HG02938 (cell line): ENCODE results near the gene FRMD3.
A peak's percentile ranks its signal among the peaks of the same experiment; 100 is the strongest.

Experiments used
- ATAC-seq: cut with Tn5 transposase; IDR thresholded peaks from one replicate; pipeline ENCODE4 v1.9.1; 2021; ENCODE audit warnings: mild to moderate bottlenecking, moderate library complexity; ENCODE audit not compliant: unreplicated experiment

FRMD3 gene

DNA sequence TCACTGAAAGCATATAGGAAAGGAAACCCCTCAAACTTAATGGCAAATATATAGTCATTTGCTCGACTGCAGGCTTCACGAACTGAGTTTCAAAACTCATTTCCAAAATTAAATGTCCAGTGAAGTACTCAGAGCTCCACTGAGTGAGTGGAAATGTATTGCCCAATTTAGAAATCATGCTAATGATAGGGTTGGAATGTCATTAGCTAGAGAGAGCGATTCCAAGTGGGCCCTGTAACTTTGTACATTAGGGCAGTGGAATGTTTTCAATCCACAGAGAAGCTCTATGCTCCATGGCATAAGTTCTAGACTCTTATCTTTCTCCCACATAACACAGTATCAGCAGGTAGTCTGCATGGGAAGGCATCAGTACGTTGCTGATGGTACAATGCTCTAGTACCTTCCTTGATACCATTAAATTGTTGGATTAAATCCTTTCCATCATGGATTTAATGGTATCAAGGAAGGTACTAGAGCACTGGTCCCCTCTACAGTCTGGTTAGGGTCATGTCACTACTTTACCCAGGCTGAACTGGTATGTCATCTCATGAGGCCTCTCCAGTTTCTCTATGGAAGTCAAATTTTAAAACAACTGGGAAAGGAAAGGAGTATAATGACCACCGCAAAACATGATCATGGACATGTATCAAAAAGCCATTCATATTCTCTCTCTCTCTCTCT, 292.1 kb downstream of the FRMD3 start:
- no peak for ATAC-seq

DNA sequence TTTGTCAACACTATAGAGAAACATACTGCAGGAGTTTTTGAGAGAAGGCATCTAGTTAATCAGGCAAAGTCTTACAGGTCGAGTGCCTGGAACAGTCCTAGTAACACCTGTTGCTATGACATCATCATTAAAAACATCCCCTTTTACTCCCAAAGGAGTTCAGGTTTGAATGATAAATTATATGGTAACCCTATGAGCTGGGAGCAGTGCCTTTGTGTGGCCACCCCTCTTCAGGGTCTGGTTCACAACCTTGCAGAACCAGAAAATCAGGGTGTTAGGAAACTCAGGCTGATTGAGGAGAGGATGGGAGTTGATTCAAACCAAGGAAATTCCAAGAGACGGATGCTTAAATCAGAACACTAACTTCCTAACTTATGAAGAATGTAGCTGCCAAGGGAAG, 296.1 kb downstream of the FRMD3 start:
- ATAC-seq, result no peak

DNA sequence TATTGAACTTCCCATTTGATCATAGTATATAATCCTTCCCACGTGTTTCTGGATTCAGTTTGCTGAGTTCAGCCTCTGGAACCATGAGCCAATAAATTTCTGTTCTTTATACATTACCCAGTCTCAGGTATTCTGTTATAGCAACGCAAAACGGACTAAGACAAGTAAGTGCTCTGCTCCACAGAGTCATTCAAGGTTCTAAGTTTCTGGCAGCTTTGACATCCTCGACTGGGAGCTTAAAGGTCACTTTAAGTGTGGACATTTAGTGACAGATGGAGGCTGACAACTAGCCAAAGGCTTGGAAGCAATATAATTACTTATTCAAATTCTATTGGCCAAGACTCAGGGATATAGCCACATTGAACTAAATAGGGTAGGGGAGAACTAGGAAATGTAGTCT, 297.5 kb downstream of the FRMD3 start:
- no peak for ATAC-seq

DNA sequence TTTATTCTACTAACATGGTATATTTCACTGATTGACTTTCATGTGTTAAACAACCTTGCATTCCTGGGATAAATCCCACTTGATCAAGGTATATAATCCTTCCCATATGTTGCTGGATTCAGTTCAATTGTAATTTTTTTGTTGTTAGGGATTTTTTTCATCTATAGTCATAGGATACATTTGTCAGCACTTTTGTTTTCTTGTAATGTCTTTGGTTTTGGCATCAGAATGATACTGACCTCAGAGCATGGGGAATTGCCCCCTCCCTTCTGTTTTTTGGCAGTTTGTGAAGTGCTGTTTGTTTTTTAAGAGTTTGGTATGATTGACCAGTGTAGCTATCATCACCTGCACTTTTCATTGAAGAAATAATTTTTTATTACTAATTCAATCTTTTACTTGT, 298.5 kb downstream of the FRMD3 start:
- ATAC-seq, result no peak

DNA sequence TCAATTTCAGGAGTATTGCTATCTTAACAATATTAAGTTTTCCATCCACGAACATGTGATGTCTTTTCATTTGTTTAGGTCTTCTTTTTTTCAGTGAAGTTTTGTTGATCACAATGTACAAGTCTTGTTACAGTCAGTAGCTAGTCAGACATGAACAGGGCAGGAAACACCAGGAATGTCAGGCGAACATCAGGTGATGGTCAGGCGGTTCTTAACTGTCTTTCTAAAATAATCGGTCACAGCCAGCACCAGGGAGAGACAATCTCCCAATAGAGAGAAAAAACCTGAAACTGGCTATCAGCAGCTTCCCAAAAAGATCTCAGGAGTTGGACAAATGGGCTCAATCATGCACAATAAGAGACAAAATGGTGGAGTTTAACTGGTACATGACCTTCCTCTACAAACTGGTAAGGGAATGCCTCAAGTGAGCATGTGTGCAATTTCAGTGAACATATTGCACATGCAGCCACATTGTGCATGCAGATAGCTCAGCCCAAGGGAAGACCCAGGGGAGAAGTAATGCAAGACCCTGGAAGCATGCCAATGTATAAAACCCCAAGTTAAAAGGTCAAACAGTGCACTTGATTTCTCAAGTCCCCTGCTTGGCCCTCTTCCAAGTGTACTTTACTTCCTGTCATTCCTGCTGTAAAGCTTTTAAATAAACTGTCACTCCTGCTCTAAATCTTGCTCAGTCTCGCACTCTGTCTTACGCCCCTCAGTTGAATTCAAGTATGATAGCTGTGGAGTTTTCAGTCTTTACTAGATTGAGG, 299.1 kb downstream of the FRMD3 start:
- ATAC-seq, result no peak

DNA sequence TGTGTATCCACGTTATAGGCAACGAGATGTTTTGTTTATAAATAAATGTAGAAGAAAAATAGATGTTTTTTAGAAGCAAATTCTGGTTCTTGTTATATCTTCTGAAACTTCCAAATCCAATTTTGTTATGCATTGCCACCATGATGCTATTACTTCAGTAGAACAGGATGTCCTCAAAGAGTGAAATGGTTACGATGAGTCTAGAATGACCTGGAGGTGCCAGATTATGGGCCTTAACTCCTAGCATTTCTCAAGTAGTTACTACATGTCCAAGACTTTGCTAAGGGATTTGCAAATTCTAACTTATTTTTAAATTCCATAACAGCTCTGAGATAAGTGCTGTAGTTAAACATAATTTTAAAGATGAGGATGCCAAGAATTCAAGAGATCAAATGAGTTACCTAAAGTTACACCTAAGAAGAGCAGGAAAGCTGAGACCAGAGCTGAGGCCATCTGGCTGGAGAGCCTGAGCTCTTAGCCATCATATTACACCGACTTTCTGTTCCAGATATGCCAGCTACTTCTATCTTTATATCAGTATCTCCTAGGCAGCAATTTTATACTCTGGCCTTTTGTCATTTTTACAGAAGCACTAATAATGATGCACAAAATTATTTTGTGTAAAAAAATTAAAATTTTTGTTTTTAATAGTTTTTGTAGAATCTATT, 302.0 kb downstream of the FRMD3 start:
- no peak for ATAC-seq

DNA sequence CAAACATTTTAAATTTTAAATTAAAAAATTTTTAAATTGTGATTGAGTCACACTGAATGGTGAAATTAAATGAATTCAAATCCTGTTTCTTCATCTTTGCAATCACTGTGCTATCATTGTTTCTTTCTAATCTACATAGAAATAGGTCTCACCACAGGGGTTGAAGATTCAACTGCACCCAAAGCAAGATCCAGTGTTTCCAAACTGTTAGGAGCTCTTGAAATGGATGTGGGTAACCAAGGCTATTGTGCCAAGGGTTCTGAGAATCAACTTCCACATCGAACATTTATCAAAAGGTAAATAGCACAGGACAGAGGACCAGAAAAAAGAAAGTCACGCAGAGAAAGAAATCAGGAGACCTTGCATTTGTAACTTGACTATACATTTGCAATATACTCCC, 302.7 kb downstream of the FRMD3 start:
- ATAC-seq, result no peak

DNA sequence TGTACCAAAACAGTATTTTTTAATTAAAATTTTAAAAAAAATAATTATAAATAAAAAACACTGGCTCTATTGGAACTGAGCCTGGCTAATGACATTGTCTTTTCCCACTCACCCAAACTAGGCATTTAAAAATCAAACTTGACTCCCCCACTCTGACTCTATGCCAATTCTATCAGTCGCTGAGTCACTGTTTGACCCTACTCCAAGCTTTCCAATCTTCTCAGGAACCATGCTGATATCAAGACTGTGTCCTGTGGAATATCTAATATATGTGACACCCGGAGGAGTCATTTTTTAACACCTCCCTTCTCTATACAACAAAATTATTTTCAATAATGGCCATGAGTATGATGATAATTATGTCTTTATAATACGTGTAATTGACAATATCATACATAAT, 303.7 kb downstream of the FRMD3 start:
- no peak for ATAC-seq

DNA sequence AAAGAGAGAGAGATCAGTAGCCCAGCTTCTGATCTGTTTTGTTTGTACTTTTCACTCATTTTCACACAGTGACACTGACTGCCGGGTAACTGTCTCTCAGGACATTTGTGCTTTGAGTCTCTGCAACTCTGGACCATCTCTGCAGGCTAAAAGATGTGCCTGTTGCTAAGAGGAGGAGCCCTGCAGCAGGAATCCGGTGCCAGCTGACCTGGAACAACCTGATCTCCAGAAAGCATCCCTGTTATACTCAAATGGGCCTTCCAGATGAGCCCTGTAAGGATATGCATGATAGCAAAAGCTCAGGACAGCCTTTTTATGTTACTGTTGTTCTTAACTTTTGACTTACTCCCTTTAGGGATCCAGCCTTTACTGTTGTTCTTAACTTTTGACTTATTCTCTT, 304.6 kb downstream of the FRMD3 start:
- no peak for ATAC-seq

DNA sequence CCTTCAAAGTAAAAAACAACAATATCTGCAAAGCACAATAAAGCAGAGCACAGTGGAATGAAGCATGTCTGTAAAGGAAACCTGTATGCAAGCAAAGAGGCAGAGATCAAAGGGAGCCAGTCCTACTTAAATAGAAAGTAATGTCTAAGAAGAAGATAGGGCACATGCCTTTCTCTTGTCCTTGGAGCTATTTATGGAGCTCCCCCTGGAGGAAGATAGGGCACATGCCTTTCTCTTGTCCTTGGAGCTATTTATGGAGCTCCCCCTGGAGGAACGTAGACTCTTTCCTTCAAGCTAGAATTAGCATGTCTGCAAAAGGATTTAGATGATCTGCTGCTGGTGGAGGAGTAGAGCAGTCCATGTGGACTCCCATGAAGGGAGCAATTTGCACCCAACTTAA, 307.2 kb downstream of the FRMD3 start:
- ATAC-seq, result no peak

DNA sequence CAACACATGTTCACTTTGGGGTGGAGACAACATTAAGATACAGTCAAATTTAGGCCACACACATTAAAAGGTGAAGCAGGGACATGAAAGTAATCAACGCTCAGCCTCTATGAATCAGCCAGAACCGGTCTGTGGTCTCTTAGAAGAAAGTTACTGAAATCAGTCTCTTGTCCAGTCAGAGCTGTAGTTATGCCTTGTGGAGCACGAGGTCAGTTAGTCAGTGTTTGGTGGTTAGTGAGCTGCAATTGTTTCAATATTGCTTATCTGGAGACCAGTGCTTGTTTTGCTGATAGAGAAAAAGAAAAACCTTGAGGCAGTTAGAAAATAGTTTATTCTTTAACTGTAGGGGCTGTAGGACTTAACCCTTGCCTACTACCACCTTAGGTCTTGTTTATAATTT, 317.5 kb downstream of the FRMD3 start:
- ATAC-seq, result peak; percentile 98

DNA sequence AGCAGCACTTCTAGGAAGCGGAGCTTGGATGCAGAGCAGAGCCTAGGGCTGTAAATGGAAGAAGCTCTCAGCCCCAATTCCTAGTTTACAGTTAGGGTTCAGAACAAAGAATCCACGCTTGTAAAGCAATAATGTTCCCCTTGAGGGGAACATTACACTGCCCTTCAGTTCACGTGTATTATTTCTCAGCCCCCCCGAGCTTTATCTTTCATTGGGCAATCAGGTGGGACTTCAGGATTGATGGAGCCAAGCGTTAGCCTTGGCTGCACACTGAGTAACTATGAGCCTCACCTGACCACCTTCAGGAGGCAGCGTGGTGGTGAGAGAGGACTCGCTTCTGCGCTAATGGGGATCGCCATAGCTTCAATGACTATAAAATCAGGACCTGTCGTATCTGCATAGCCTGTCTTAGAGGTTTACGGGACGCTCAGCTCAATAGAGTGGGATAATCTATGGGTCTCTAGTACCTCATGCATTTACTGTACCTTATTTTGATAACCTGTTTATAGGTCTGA, 318.2 kb downstream of the FRMD3 start:
- no peak for ATAC-seq

DNA sequence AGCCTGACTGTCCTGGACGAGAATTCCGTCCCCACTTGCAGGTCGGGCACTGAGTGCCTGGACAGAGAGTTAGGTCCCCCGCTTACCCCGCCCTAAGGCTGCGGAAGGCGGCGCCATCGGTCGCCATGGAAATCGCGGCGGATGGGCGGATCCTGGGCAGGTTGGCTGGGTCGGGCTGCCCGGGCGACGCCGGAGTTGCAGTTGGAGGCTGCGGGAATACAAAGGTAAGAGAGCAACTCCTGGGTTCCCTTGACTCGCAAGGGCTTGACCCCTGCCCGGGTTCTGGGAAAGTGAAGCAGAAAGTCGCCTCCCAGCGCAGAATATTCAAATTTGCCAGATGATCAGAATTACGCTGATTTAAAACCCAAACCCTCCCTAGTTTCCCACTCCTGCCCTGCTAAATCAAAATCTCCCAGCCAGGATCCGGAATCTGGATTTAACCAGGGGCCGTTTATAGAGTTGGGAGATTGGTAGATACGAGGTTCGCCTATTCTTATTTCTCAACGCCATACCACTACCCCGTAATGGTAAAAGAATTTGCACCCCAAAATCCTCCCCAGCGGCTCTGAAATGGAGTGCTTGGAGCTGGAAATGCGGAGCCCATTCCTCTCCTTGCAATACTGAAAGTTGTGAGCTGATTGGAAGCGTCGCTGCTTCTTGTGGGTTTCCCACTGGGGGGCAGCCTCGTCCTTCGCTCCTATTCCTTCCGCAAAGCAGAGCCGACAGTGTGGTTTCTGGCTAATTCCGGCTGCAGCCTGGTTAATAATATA, 318.9 kb downstream of the FRMD3 start:
- ATAC-seq, result no peak

DNA sequence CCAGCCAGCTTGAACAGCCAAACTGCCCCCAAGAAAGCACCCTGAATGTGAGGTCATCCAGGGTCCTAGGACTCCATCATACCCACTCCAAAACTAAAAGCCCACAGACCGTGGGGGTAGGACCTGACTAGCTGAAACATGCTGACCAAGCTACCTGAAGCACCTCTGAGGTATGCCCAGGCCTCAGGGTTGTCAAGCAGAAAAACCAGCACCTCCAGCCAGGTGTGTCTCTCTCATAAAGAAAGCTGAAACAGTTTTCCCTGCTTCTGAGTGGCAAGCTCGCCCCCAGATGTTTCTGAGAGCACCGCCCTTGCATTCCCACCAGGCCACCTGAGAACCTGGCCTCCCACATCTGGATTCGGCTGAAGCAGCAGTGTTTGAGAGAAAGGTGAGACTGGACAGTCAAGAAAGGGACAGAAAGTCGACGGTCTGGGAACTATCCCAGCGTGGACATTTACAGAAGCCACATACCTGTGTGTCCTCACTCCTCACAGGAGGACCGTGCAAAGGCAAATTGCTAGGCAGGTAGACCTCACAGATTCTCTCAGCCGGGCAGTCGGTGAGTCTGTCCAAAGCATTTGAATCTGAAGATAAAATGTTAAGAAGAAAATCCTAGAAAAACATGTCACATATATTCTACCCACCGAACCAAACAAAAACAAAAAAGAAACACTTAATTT, 319.6 kb downstream of the FRMD3 start:
- no peak for ATAC-seq

DNA sequence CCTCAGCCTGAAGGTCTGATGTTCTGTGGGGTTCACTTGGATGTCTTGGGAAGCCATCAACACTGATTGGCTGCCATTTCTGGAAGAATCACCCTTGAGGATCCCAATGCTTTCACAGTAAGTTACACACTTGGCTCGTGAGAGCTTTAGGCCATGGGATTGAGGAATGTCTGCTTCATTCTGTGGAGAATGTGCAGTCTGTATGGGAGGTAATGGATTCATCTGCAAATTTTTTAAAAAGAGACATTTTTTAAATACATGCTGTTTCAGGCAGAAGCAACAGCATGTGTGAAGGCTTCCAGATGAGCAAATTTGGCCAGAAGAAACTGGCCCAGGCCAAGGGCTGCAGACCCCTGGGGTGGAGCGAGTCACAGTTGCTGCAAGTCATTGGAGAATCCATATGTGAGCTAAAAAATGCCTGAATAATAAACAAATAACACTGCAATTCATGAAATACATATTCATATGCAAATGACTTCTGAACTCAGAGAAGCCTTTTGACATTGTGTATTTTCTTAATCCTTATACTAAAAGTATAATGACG, 328.9 kb downstream of the FRMD3 start:
- no peak for ATAC-seq

DNA sequence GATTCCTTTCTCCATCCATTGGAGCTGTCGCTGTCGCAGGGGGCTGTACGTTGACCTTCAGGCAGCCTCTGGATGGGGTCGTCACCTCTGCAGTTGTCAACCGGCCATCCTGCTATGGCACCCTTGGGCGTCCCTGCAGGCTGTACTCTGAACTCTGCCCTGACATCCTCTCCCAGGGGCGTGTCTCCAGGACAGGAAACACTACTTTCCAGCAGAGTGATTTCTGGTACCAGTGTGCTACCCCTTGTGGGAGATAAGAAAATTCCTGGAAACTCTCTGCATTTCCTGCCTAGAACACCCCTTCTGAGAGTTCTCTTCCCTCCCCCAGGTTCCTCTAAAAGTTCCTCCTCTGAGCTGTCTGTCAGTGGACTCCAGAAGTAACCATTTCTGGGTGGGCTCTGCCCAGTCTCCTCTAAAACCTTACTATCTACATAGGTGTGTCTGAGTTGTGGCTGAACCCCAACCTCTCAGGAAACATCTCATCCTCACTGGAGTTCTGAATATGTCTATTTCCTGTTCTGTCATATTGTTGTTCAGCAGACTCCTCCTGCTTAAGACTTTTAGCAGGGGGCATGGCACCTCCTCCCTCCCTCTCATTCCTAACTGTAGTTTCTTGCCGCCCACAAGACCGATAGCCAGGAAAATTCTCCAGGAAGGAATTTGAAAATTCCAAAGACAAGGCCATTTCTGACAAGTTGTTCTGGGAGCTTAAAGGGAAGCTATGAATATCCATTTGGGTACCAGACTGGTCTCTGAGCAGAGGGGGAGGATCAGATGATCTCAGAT, 329.9 kb downstream of the FRMD3 start:
- ATAC-seq, result no peak

DNA sequence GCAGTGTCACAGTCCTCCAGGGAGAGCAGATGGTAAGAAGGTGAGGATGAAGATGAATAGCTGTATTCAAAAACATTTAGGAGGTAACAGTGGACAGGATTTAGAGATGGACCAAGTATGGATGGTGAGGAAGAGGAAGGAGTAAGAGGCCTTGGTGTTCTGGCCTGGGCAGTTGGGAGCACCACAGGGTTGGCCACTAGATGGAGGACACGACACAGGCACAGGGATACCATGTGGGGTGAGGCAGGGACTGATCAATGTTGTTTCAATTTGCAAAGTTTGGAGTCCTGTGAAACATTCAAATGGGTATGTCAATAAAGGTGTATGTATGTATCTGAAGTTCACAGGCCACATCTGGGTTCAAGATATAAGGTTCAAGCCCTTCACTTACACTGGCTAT, 334.2 kb downstream of the FRMD3 start:
- no peak for ATAC-seq

DNA sequence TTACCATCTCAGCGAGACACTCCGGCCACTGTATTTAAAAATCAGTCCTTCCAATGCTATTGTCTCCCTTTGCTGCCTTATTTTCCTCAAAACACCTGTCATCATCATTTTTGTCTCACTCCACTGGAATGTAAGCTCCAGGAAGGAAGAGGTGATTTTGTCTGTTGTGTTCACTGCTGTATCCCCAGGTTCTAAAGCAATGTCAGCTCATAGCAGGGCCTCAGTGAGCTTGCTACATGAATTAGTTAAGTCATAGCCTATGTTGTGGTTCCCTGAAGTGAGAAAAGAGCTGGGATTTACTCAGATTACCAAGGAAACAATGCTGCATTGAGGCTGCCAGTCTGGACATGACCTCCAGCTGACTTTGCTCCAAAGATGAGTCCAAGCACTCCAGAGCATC, 337.7 kb downstream of the FRMD3 start:
- ATAC-seq, result no peak

DNA sequence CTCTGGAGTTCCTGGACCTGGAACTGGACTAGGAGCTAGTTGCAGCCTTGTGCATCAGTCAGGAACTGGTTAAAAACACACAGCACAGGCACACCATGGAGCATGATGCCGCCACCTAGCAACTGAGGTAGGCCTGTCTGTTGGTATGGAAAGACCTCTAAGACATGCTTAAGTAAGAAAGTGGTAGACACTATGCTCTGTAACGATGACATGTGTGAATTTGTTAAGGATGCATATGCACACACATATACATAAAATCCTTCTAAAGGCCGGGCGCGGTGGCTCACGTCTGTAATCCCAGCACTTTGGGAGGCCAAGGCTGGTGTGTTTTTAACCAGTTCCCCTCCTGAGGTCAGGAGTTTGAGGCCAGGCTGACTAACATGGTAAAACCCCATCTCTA, 338.4 kb downstream of the FRMD3 start:
- ATAC-seq, result no peak

DNA sequence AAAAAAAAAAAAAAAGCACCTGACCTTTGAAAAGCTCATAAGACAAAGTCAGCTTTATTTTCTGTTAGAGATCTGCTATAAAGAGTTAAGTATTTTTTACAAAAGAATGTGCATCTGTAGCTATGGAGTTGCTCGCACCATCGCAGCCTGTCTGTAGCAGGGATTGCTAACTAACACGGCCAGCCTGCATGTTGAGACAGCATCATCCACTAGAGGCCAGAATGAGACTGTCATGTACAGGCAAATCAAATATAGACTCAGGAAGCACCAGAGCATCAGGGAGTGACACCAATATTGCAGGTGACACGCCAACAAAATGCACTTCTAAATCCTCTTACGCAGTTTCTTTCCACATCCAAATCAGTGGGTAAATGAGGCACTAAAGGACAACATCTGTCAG, 339.0 kb downstream of the FRMD3 start:
- ATAC-seq, result no peak
